Activated CD8-positive, alpha-beta T cell treated with anti-CD3 and anti-CD28 coated beads for 36 hours (primary cell): ENCODE results near the gene LRMDA. TPM values are rescaled to one million over a fixed set of nuclear protein-coding genes. Genes with fewer than 3 reads are reported as not detected.

Source experiments
- ATAC-seq: fragments of 200-7000 bp; cut with Tn5 transposase; one replicate; pipeline ENCODE4 v1.10.0; 2021; ENCODE audit warnings: mild to moderate bottlenecking, moderate library complexity
- CTCF ChIA-PET: fragments of 350-600 bp; sonication (Branson Sonifier 250); formaldehyde crosslinking; loops from one replicate; lab custom pipeline; 2021; ENCODE audit warnings: antibody characterized with exemption; lab: Charles Lee
- POLR2A ChIA-PET: fragments of 350-600 bp; sonication (Branson Sonifier 250); formaldehyde crosslinking; loops from one replicate; lab custom pipeline; 2021; ENCODE audit warnings: antibody characterized with exemption; lab: Charles Lee
- DNase-seq: peaks from one replicate; pipeline ENCODE4 v3.0.0-alpha.2; 2020
- H3K27ac Mint-ChIP-seq: one replicate; pipeline ENCODE4 v1.8.0; 2021; ENCODE audit warnings: mild to moderate bottlenecking, mixed read lengths
- H3K27me3 Mint-ChIP-seq: one replicate; pipeline ENCODE4 v1.8.0; 2021; ENCODE audit warnings: mixed read lengths
- H3K36me3 Mint-ChIP-seq: one replicate; pipeline ENCODE4 v1.8.0; 2021; ENCODE audit warnings: low read depth, mixed read lengths
- H3K4me1 Mint-ChIP-seq: one replicate; pipeline ENCODE4 v1.8.0; 2021; ENCODE audit warnings: low read depth, mixed read lengths
- H3K4me3 Mint-ChIP-seq: one replicate; pipeline ENCODE4 v1.8.0; 2021; ENCODE audit warnings: mild to moderate bottlenecking, moderate library complexity, mixed read lengths
- H3K9me3 Mint-ChIP-seq: one replicate; pipeline ENCODE4 v1.8.0; 2021; ENCODE audit warnings: mixed read lengths
- intact Hi-C: fragments of 100-400 bp; cut with micrococcal nuclease; formaldehyde crosslinking; loops from one replicate; pipeline ENCODE4 v1.10.0; 2022
- total RNA-seq, 2 experiments: library from RNA; stranded (reverse); gene quantifications; one replicate each; pipeline ENCODE4 v1.2.3, GENCODE V29; 2021
- TF ChIP-seq, protein P1 (sequence below): fragments of 200-600 bp; IDR thresholded peaks from one replicate; pipeline ENCODE4 v1.8.0; 2022; ENCODE audit warnings: antibody characterized with exemption, mild to moderate bottlenecking

LRMDA gene
- total RNA-seq, 2 experiments from 2014 or later, result not detected

- POLR2A ChIA-PET, result no interaction called here
- TF ChIP-seq, protein P1, sequence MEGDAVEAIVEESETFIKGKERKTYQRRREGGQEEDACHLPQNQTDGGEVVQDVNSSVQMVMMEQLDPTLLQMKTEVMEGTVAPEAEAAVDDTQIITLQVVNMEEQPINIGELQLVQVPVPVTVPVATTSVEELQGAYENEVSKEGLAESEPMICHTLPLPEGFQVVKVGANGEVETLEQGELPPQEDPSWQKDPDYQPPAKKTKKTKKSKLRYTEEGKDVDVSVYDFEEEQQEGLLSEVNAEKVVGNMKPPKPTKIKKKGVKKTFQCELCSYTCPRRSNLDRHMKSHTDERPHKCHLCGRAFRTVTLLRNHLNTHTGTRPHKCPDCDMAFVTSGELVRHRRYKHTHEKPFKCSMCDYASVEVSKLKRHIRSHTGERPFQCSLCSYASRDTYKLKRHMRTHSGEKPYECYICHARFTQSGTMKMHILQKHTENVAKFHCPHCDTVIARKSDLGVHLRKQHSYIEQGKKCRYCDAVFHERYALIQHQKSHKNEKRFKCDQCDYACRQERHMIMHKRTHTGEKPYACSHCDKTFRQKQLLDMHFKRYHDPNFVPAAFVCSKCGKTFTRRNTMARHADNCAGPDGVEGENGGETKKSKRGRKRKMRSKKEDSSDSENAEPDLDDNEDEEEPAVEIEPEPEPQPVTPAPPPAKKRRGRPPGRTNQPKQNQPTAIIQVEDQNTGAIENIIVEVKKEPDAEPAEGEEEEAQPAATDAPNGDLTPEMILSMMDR, result no peak
- ATAC-seq, result no peak
- no peak for DNase-seq
- Mint-ChIP-seq H3K9me3 (no peaks in the 10 kb centered on the region), H3K27ac (no peak overlapping the region), H3K27me3 (peaks cover 12% of the 10 kb centered on the region), H3K36me3 (no peaks in the 10 kb centered on the region), H3K4me1 (no peaks in the 10 kb centered on the region), H3K4me3 (no peak overlapping the region)
- intact Hi-C loops, result no loop called here
- CTCF ChIA-PET, result no interaction called here
These were observed 274.0 kb downstream of the LRMDA start for GRCh38 chr10:75705426-75705825.

GRCh38 chr10:75707080-75707840, 275.8 kb downstream of the LRMDA start:
- no peak overlapping the region for H3K4me3 Mint-ChIP-seq
- no peaks in the 10 kb centered on the region for H3K9me3 Mint-ChIP-seq

DNA sequence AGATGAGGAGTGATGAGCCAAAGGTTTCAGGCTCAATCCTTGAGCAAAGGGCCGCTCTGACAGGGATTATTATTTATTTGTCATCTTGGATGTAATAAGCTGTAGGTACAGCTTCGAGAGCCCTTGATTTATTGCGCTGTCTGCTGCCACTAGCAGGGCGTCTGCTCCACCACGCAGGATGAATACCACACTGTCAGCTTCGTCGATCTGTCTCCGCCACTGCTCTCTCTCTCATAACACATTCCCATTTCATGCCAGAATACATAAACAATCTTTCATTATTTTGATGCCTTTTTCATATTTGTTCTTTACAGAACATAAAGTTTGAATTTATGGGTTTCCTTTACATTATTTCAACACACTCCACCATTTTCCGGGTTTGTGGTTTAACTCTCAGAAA, 276.6 kb downstream of the LRMDA start:
- intact Hi-C loops, result no loop called here
- no peaks in the 10 kb centered on the region for H3K9me3 Mint-ChIP-seq
- no peak overlapping the region for H3K4me3 Mint-ChIP-seq
- no peaks in the 10 kb centered on the region for H3K4me1 Mint-ChIP-seq
- ATAC-seq (no peak), DNase-seq (no peak)
- no peaks in the 10 kb centered on the region for H3K36me3 Mint-ChIP-seq
- peaks cover 21% of the 10 kb centered on the region for H3K27me3 Mint-ChIP-seq
- CTCF ChIA-PET, result no interaction called here
- no peak overlapping the region for H3K27ac Mint-ChIP-seq
- TF ChIP-seq, protein P1, result no peak
- POLR2A ChIA-PET, result no interaction called here

More at GRCh38 chr10:75707080-75707840, 275.8 kb downstream of the LRMDA start:
- H3K27ac Mint-ChIP-seq, result no peak overlapping the region
- ChIA-PET POLR2A (no interaction called here), CTCF (no interaction called here)
- ATAC-seq (no peak), DNase-seq (no peak)
- H3K36me3 Mint-ChIP-seq, result no peaks in the 10 kb centered on the region
- no peaks in the 10 kb centered on the region for H3K4me1 Mint-ChIP-seq
- intact Hi-C loops, result no loop called here
- TF ChIP-seq, protein P1, result no peak
- peaks cover 16% of the 10 kb centered on the region for H3K27me3 Mint-ChIP-seq

GRCh38 chr10:75709245-75709644, 277.8 kb downstream of the LRMDA start:
- no peaks in the 10 kb centered on the region for H3K36me3 Mint-ChIP-seq
- H3K9me3 Mint-ChIP-seq, result no peaks in the 10 kb centered on the region
- CTCF ChIA-PET, result no interaction called here
- POLR2A ChIA-PET, result no interaction called here
- peaks cover 24% of the 10 kb centered on the region for H3K27me3 Mint-ChIP-seq
- H3K27ac Mint-ChIP-seq, result no peak overlapping the region
- H3K4me1 Mint-ChIP-seq, result no peaks in the 10 kb centered on the region
- H3K4me3 Mint-ChIP-seq, result no peak overlapping the region
- intact Hi-C loops, result no loop called here
- TF ChIP-seq, protein P1, result no peak
- DNase-seq, result no peak
- no peak for ATAC-seq

- CTCF ChIA-PET, result no interaction called here
- Mint-ChIP-seq H3K27ac (no peak overlapping the region), H3K27me3 (peaks cover 26% of the 10 kb centered on the region), H3K4me1 (no peaks in the 10 kb centered on the region), H3K9me3 (no peaks in the 10 kb centered on the region), H3K4me3 (no peak overlapping the region), H3K36me3 (no peaks in the 10 kb centered on the region)
- POLR2A ChIA-PET, result interaction anchor here (0.6 kb wide), 1 partner anchor 240 kb away, joined by 3 read pairs; no protein-coding TSS in a partner anchor
- TF ChIP-seq, protein P1, result no peak
- DNase-seq (no peak), ATAC-seq (no peak)
- intact Hi-C loops, result no loop called here
These were observed 278.4 kb downstream of the LRMDA start for GRCh38 chr10:75709811-75710210.
